IMR-90 (cell line): ENCODE results near the gene TBC1D1. TPM values are rescaled to one million over a fixed set of nuclear protein-coding genes. Genes with fewer than 3 reads are reported as not detected.

Source experiments
- ATAC-seq: fragments of 200-7000 bp; cut with Tn5 transposase; 2 replicates; pipeline ENCODE4 v1.9.1; 2020; ENCODE audit warnings: low read depth, mild to moderate bottlenecking, moderate library complexity
- BruUV-seq: library from RNA; stranded (reverse); fragments of 400-500 nt; replicated peaks from 2 replicates; lab custom pipeline; 2021; lab: Mats Ljungman, UMichigan
- CTCF ChIA-PET: fragments of 300-600 bp; formaldehyde crosslinking; extraction: SDS; loops from one replicate; lab custom pipeline; 2021; ENCODE audit warnings: antibody characterized with exemption; lab: Yijun Ruan, JAX
- POLR2A ChIA-PET: fragments of 300-600 bp; sonication (Branson Sonifier 250); formaldehyde crosslinking; loops from one replicate; lab custom pipeline; 2022; ENCODE audit warnings: antibody characterized with exemption; ENCODE audit not compliant: unreplicated experiment; lab: Charles Lee
- DNase-seq: peaks from one replicate; pipeline ENCODE4 v3.0.0; 2013
- H2AFZ ChIP-seq: replicated peaks from 2 replicates; pipeline ENCODE3; 2013; ENCODE audit warnings: low read length, mild to moderate bottlenecking; ENCODE audit not compliant: poor library complexity
- H2AK5ac ChIP-seq: 2 replicates; pipeline ENCODE4 v1.6.1; 2013; ENCODE audit warnings: low read depth, low read length, inconsistent platforms
- H2AK9ac ChIP-seq: replicated peaks from 2 replicates; pipeline ENCODE3; 2013; ENCODE audit warnings: mild to moderate bottlenecking, low read depth, low read length, moderate library complexity; ENCODE audit not compliant: poor library complexity
- H2BK120ac ChIP-seq: 2 replicates; pipeline ENCODE4 v1.6.1; 2013; ENCODE audit warnings: low read depth, low read length, inconsistent platforms
- H2BK15ac ChIP-seq: 3 replicates; pipeline ENCODE4 v1.6.1; 2013; ENCODE audit warnings: low read depth, low read length, inconsistent platforms
- H2BK20ac ChIP-seq: 2 replicates; pipeline ENCODE4 v1.6.1; 2013; ENCODE audit warnings: low read depth, mild to moderate bottlenecking, inconsistent platforms, low read length, moderate library complexity
- H2BK5ac ChIP-seq: 2 replicates; pipeline ENCODE4 v1.6.1; 2013; ENCODE audit warnings: mild to moderate bottlenecking, low read depth, low read length, inconsistent platforms; ENCODE audit not compliant: poor library complexity, severe bottlenecking
- H3K14ac ChIP-seq: replicated peaks from 2 replicates; pipeline ENCODE4 v1.6.1; 2013; ENCODE audit warnings: low read depth, low read length, inconsistent platforms
- H3K18ac ChIP-seq: 2 replicates; pipeline ENCODE4 v1.6.1; 2013; ENCODE audit warnings: low read depth, low read length, control low read depth
- H3K23ac ChIP-seq: 2 replicates; pipeline ENCODE4 v1.6.1; 2013; ENCODE audit warnings: low read depth, low read length, inconsistent platforms
- H3K27ac ChIP-seq: 2 replicates; pipeline ENCODE4 v1.5.1; 2013; ENCODE audit warnings: mild to moderate bottlenecking, control low read depth, low read length; ENCODE audit not compliant: insufficient read depth
- H3K27me3 ChIP-seq: 2 replicates; pipeline ENCODE4 v1.6.1; 2013; ENCODE audit warnings: low read length; ENCODE audit not compliant: control insufficient read depth, insufficient read depth
- H3K36me3 ChIP-seq: 2 replicates; pipeline ENCODE4 v1.6.1; 2013; ENCODE audit warnings: low read length, mixed read lengths; ENCODE audit not compliant: control insufficient read depth, insufficient read depth
- H3K4ac ChIP-seq: 2 replicates; pipeline ENCODE4 v1.6.1; 2013; ENCODE audit warnings: low read depth, low read length, inconsistent platforms
- H3K4me1 ChIP-seq: 2 replicates; pipeline ENCODE4 v1.6.1; 2013; ENCODE audit warnings: low read length, mixed read lengths; ENCODE audit not compliant: control insufficient read depth, insufficient read depth
- H3K4me2 ChIP-seq: 2 replicates; pipeline ENCODE4 v1.6.1; 2013; ENCODE audit warnings: low read depth, mild to moderate bottlenecking, control low read depth, low read length, moderate library complexity
- H3K4me3 ChIP-seq: 2 replicates; pipeline ENCODE4 v1.5.1; 2013; ENCODE audit warnings: low read depth, mild to moderate bottlenecking, control low read depth, low read length, moderate library complexity; ENCODE audit not compliant: insufficient read depth
- H3K56ac ChIP-seq: 2 replicates; pipeline ENCODE4 v1.6.1; 2013; ENCODE audit warnings: low read length, inconsistent platforms; ENCODE audit not compliant: insufficient read depth; ENCODE audit errors: extremely low read depth
- H3K79me1 ChIP-seq, 2 experiments: 2 replicates each; pipeline ENCODE4 v1.6.1; 2013; ENCODE audit warnings: low read length in 2 of 2, inconsistent platforms in 1 of 2, low read depth in 1 of 2
- H3K9ac ChIP-seq: 2 replicates; pipeline ENCODE4 v1.6.1; 2013; ENCODE audit warnings: low read depth, low read length, control low read depth
- H3K9me1 ChIP-seq: 2 replicates; pipeline ENCODE4 v1.6.1; 2013; ENCODE audit warnings: low read length, inconsistent platforms; ENCODE audit not compliant: insufficient read depth
- H3K9me3 ChIP-seq: 2 replicates; pipeline ENCODE4 v1.6.1; 2013; ENCODE audit warnings: low read length; ENCODE audit not compliant: control insufficient read depth, insufficient read depth
- H4K20me1 ChIP-seq: 2 replicates; pipeline ENCODE4 v1.6.1; 2013; ENCODE audit warnings: low read length, inconsistent platforms; ENCODE audit not compliant: insufficient read depth
- H4K5ac ChIP-seq: 2 replicates; pipeline ENCODE4 v1.6.1; 2013; ENCODE audit warnings: mild to moderate bottlenecking, low read depth, low read length, control low read depth
- H4K8ac ChIP-seq, 2 experiments: 2 replicates each; pipeline ENCODE4 v1.6.1; 2013; ENCODE audit warnings: low read depth in 2 of 2, low read length in 2 of 2, control low read depth in 1 of 2, inconsistent platforms in 1 of 2
- H4K91ac ChIP-seq: 2 replicates; pipeline ENCODE4 v1.6.1; 2013; ENCODE audit warnings: low read depth, low read length, inconsistent platforms; ENCODE audit not compliant: insufficient read depth
- RCOR1 ChIP-seq: IDR thresholded peaks from 2 replicates; pipeline ENCODE4 v1.6.1; 2012; ENCODE audit warnings: mild to moderate bottlenecking, low read length, improper control_type of control experiment; ENCODE audit not compliant: insufficient replicate concordance
- WGBS, 2 experiments: methylation state at CpG; one replicate each; pipeline versions ENCODE4 v1.1.5 to v1.1.7; 2013; ENCODE audit warnings: missing lambda C conversion rate in 2 of 2; ENCODE audit not compliant: insufficient read length in 1 of 2; ENCODE audit errors: extremely low coverage in 2 of 2; 5-methylcytosine and 5-hydroxymethylcytosine counted together
- dilution Hi-C: fragments of 300-500 bp; cut with HindIII; formaldehyde crosslinking; loops from one replicate; pipeline ENCODE4 v1.14.3; 2018; ENCODE audit warnings: low sequenced_read_pairs; ENCODE audit not compliant: unreplicated experiment
- in situ Hi-C: fragments of 300-500 bp; cut with MboI; formaldehyde crosslinking; loops from 3 replicates; pipeline ENCODE4 v1.14.3; 2019; ENCODE audit warnings: low sequenced_read_pairs, inconsistent platforms, mixed read lengths
- intact Hi-C: fragments of 100-400 bp; cut with micrococcal nuclease; formaldehyde crosslinking; loops from 2 replicates; pipeline ENCODE4 v1.10.0; 2022
- polyA plus RNA-seq, 3 experiments: library from polyadenylated mRNA; depleted of rRNA; stranded (reverse); fragments of >200 nt; gene quantifications; 2 replicates each; pipeline ENCODE4 v1.2.3, GENCODE V29; 2012; ENCODE audit warnings: low replicate concordance in 1 of 3
- total RNA-seq: library from RNA; depleted of rRNA; stranded (reverse); fragments of >200 nt; gene quantifications from 2 replicates; pipeline ENCODE4 v1.2.3, GENCODE V29; 2012

TBC1D1 gene
- total and polyA plus RNA-seq, 2 of the 4 experiments (the other 2 are of a cell fraction) = 42.4 to 104 TPM

DNA sequence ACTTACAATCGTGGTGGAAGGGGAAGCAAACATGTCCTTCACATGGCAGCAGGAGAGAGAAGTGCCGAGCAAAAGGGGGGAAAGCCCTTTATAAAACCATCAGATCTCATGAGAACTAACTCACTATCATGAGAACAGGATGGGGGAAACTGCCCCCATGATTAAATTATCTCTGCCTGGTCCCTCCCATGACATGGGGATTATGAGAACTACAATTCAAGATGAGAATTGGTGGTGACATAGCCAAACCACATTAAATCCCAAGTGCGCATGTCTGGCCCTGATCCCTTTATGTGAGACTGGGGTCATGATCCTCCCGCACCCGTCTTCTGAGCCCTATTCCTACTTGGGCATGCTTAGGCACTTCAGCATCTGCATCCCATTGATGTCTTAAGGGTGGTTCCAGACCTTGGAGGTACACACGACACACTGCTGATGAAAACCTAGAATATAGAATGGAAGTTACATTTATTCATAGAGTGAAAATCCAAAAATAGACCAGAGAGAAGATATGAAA is 185.3 kb downstream of the TBC1D1 start:
- H3K14ac ChIP-seq = no peak overlapping the region
- no peak for ATAC-seq
- peak overlapping the region; percentile 84; the same call in 1 of the 3 replicates for H2BK15ac ChIP-seq
- no peak overlapping the region for H3K18ac ChIP-seq
- H2BK120ac ChIP-seq = peak overlapping the region; percentile 58
- H3K27me3 ChIP-seq = no peaks in the 10 kb centered on the region
- no CpG with 5 or more reads among the region's 6 CpGs for WGBS, 2 experiments
- intact Hi-C loops = loop anchor here (5.0 kb wide), 1 partner anchor 86 kb away; no protein-coding TSS in a partner anchor
- H4K8ac ChIP-seq = peak overlapping the region in 1 of 2 experiments; percentile 63; a peak in 1 of 4 replicates
- H2AK5ac ChIP-seq = peak overlapping the region; percentile 90
- H3K4me2 ChIP-seq = no peak overlapping the region
- no peak overlapping the region for H3K4me3 ChIP-seq
- H3K79me1 ChIP-seq = peaks cover 11 to 48% of the 10 kb centered on the region in 2 experiments
- peak overlapping the region; percentile 58 for H2BK20ac ChIP-seq
- BruUV-seq = no TSS peak
- no peak overlapping the region; the same call in 1 of the 2 replicates for H4K91ac ChIP-seq
- H3K9me1 ChIP-seq = peaks cover 35% of the 10 kb centered on the region
- in situ Hi-C loops = loop anchor here (5.0 kb wide), 1 partner anchor 596 kb away; no protein-coding TSS in a partner anchor
- CTCF ChIA-PET = no interaction called here
- POLR2A ChIA-PET = no interaction called here
- no peak overlapping the region for H3K23ac ChIP-seq
- dilution Hi-C loops = no loop called here
- H3K56ac ChIP-seq = no peak overlapping the region
- no peak for DNase-seq
- H2AK9ac ChIP-seq = no peak overlapping the region
- H4K5ac ChIP-seq = no peak overlapping the region
- no peak overlapping the region for H3K9ac ChIP-seq
- peaks cover 35% of the 10 kb centered on the region for H3K4me1 ChIP-seq
- H3K9me3 ChIP-seq = no peaks in the 10 kb centered on the region
- H3K4ac ChIP-seq = peak overlapping the region; percentile 60; the same call in 1 of the 2 replicates
- H3K27ac ChIP-seq = no peak overlapping the region
- no peak overlapping the region for H2AFZ ChIP-seq
- no peak overlapping the region for H2BK5ac ChIP-seq
- TF ChIP-seq RCOR1 = no peak
- H3K36me3 ChIP-seq = no peaks in the 10 kb centered on the region
- H4K20me1 ChIP-seq = no peaks in the 10 kb centered on the region
